Measurements from ENCODE around the gene PTTG1. TPM values are rescaled to one million over a fixed set of nuclear protein-coding genes. Genes with fewer than 3 reads are reported as not detected.

PTTG1 gene
- total RNA-seq, 1 experiment from 2014 or later: 403 TPM

DNA sequence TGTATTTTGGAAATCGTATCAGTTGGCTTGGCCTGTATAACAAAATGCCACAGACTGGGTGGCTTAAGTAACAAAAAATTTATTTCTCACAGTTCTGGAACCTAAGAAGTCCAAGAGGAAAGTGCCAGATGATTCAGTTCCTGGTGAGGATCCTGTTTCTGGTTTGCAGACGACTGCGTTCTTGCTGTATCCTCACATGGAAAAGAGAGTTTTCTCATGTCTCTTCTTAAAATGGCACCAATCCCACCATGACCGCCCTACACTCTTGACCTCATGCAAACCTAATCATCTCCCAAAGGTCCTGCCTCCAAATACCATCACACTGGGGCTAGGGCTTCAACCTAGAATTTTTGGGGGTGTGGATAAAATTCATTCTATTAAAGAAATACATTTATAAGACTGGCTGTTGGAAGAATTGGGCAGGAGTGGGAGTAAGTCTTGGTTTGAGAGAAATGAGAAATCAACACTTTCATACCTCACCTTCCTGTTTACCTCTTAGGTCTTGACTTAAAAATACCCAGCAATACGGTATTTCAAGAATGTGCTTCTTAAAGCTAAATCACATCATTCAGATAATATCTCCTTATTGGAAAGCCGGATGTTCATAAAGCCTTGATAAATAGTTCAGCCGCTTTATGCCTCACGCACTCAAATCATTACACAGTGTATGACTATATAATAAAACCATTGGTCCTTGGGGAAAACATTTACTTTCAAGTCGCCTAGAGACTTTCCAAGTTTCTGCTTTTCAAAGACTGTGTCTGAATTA is 28.7 kb downstream of the PTTG1 start:
- DNase-seq (ENCODE audit: low spot score): no peak
- in situ Hi-C loops (cut with HindIII; ENCODE audit: low sequenced_read_pairs): no loop called here

DNA sequence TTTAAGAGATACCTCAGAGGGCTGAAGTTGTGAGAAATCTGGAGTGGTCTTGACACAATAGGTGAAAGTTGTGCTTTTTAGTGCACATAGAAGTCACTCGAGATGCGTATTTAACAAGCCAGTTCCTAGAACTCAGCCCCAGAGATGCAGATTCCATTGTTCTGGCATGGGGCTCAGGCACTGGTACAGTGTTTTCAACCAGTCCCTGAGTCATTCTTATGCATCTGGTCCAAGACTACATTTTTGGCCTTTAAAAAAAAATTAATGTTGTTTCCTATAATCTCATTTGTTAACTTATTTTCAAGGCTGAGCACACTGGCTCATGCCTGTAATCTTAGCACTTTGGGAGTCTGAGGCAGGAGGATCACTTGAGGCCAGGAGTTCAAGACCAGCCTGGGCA is 29.6 kb downstream of the PTTG1 start:
- in situ Hi-C loops (cut with HindIII; ENCODE audit: low sequenced_read_pairs): no loop called here
- no peak for DNase-seq (ENCODE audit: low spot score)

DNA sequence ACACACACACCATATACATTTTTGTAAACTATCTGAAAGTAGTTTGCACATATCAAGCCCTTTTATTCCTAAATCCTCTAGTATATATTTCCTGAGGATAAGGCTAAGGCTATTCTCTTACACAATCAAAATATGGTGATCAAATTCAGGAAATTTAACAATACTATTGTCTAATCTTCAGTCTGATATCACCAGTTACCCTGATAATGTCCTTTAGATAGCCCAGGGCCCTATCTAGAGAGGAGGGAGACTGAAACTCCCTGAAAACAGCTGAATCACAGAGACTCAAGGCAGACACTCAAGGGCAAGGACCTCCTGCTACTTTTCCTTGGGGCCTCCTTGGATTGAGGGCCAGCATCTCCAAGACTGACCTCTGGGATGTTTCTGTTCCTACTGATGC is 30.4 kb downstream of the PTTG1 start:
- DNase-seq (ENCODE audit: low spot score): no peak
- in situ Hi-C loops (cut with HindIII; ENCODE audit: low sequenced_read_pairs): no loop called here

DNA sequence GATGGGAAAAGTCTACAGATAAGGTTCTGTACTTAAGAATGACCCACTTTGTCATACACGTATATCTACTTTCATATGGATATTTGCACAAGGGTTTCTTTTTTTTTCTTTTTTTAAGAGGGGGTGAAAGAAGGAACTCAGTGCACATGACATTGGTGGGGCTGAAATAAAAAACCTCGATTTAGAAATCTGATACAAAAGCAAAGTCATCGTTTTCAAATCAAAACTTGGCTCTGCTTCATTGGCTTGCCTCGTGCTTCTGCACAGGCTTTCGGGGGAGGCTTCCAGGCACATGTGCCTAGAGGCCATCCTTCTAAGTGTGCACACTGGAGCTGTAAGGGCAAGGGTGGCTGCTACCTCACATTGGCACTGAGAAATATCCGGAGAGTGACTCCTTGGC is 31.1 kb downstream of the PTTG1 start:
- in situ Hi-C loops (cut with HindIII; ENCODE audit: low sequenced_read_pairs): no loop called here
- no peak for DNase-seq (ENCODE audit: low spot score)

DNA sequence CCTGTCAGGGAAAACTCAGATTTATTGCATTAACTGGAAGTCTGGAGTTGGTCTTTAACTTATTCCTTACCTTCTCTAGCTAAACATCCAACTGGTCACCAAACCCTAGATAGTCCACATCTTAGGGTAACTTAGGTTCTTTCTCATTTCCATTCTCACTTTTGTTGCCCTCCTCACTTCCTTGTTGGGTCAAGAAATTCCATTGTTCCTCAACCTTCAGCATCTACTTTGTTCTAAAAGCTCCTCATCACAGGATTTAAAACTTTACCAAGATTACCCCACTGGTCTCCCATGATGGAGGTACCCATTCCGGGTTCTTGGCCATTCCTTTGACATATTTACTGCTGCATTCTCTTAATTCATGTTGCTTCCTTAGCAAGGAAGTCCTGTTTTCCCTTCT is 32.1 kb downstream of the PTTG1 start:
- in situ Hi-C loops (cut with HindIII; ENCODE audit: low sequenced_read_pairs): no loop called here

DNA sequence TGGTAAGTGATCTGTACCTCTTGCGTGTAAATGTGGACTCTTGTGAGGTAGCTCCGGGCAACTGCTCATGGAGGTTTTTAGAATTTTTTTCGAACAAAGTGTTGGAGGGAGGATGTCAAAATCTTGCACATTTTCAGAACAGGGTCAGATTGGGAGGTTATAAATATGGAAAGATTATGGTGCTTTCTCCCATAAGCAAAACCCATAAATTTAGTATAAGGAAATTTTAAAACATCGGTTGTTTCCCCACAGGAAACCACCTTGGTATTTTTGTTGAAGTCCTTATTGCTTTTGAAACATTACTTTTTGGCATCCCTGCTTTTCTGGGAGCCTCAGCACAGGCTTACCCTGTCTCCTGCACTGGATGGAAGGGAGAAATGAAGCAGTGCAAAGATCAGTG is 33.9 kb downstream of the PTTG1 start:
- DNase-seq (ENCODE audit: low spot score): no peak
- in situ Hi-C loops (cut with HindIII; ENCODE audit: low sequenced_read_pairs): no loop called here

More for the DNA sequence above, 32.1 kb downstream of the PTTG1 start:
- DNase-seq (ENCODE audit: low spot score): no peak

DNA sequence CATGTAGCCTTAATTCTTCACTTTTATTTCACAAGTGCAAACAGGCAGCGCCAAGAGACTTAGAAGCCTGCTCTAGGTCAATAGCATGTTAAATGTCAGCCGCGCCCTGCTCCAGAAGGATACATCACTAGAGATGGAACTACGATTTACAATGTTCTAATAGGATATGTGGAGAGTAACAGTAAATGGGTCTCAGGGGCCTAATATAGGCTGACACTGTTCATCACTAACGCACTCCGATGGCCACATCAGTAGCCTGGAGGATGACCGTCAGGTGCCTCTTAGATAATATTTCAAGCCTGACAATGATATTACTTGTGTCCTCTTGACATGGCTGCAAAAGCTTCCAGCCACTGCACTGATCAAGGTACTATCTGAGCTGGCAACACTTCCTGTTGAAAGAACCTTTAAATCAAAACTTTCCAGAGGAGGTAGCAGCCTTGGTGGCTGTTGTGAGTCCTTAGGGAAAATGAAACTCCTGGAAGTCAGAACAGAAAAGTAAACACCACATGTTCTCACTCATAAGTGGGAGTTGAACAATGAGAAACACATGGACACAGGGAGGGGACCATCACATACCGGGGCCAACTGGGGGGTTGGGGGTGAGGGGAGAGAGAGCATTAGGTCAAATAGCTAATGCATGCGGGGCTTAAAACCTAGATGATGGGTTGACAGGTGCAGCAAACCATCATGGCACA is 35.0 kb downstream of the PTTG1 start:
- DNase-seq (ENCODE audit: low spot score): no peak
- in situ Hi-C loops (cut with HindIII; ENCODE audit: low sequenced_read_pairs): no loop called here

DNA sequence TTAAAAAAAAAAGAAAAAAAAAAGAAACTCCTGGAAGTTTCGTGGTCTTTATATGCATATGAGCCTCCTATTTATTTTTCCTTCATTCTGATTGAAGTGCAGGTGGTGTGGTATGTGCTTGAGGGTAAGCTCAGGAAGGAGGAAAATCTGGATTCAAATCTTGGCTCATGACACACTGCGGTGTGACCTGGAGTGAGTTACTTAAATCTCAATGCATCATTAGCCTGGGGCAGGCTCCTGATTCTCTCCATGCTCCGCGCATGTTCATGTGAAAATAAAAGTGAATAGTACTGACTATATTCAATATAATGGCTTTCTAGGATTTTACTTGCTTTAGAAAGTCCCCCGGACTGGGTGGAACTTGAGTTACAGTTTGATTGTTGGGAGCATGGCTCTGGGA is 35.6 kb downstream of the PTTG1 start:
- no peak for DNase-seq (ENCODE audit: low spot score)
- in situ Hi-C loops (cut with HindIII; ENCODE audit: low sequenced_read_pairs): no loop called here

DNA sequence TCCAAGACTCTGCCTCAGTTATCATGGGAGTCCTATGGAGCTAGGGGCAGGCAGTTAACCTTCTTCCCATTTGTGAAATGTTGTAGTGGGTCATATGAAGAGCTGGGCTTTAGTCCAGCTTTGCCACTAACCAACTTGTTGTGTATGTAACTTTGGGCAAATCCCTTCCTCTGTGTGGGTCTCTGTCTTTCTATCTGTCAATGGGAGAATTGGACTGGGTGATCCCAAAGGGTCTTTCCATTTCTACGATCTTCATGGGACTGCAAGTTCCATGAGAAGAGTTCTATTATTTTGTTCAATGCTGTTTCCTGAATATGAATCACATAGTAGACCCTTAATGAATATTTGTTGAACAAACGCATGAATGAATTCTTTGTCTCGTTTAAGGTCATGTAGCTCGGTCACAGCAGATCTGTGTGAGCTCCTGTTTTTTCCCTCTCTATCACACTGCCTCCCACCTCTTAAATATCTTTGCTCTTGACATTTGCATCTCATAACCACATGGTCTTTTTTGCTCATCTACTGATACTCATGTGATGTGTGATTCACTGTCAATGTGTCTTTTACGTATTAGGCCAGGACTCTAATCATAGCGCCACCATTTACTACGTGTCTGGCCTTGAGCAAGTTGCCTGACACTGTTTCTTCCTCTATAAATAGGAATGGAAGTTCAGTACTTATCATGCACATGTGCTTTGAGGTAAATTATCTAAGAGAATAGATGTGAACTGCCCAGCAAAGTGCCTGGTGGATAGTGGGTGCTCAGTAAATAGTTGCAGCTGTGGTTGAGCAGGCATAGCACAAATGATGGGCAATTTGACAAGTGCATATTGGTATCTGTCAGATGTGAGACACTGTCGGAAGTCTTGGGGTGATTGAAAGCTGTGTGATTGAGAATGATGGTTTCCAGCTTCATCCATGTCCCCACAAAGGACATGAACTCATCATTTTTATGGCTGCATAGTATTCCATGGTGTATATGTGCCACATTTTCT is 37.4 kb downstream of the PTTG1 start:
- in situ Hi-C loops (cut with HindIII; ENCODE audit: low sequenced_read_pairs): no loop called here
- no peak for DNase-seq (ENCODE audit: low spot score)

DNA sequence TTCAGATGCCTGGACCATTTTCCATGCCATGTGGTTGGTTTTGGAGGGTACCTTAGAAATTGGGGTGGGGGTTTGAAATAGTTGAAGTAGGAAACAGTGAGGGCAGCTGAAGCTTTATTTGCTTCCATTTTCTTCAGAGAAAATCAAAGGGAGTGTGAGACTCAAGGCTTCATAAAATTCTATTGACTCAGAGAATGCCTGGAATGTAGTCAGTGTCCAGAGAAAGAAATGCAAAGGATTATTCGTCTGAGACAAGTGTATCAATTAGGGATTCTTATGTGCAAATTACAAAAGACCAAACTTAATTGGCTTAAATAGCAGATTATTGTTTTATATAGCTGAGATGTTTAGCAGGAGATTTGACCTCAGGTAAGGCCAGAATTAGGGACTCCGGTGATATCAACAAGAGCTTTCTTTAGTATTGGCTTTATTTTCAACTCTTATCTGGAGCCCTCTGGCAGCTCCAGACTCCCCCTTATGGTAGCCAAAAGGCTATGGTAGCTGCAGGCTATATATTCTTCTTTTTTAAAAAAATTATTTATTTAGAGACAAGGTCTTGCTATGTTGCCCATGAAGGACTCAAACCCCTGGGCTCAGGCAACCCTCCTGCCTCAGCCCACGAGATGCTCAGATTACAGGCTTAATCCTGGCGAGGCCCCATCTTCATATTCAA is 38.9 kb downstream of the PTTG1 start:
- in situ Hi-C loops (cut with HindIII; ENCODE audit: low sequenced_read_pairs): no loop called here
- DNase-seq (ENCODE audit: low spot score): no peak

DNA sequence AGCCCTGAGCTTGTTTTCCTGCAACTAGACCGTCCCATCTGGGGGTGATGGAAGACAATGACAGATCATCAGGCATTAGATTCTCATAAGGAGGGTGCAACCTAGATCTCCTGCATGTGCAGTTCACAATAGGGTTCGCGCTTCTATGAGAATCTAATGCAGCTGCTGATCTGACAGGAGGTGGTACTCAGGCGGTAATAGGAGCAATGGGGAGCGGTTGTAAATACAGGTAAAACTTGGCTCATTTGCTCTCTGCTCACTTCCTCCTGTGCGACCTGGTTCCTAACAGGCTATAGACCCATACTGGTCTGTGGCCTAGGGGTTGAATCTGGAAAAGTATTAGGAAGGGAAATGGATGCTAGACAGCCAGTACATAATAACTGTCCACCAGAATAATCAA is 39.7 kb downstream of the PTTG1 start:
- in situ Hi-C loops (cut with HindIII; ENCODE audit: low sequenced_read_pairs): no loop called here
- no peak for DNase-seq (ENCODE audit: low spot score)

DNA sequence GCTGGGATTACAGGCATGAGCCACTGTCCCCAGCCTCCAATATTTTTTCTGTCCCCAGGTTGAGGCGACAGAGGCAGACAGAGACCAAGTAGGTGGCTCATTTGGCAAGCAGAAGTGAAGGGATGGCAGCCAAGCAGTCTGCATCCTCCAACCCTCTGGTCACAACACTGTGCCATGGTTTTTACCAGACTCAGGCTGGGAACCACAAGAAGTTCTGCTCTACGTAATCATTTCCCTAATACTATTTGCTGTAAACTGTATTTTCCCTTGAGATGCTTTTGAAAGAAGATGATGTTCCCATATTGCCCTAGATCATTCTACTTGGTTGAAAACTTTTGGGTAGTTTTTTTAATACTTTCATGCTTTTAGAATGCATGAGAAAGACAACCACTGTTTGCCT is 40.5 kb downstream of the PTTG1 start:
- peak; percentile 30 for DNase-seq (ENCODE audit: low spot score)
- in situ Hi-C loops (cut with HindIII; ENCODE audit: low sequenced_read_pairs): no loop called here

DNA sequence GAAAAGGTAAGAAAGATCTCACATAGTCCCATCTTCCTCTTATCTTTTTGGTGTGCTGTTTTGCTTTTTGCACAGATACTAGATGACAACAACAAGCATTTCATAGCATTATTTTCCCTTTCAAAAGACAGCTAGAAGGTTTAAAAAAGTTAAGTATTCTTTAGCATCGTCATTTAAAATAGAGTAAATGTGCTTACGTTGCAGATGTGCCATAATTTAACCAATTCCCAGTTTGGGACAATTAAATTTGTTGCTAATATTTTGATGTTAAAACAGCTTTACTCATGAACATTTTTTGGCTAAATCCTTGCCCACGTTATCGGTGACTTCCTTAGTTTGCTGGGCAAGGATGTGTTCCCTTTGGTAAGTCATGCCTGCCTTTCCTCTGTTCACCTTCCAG is 41.6 kb downstream of the PTTG1 start:
- DNase-seq (ENCODE audit: low spot score): no peak
- in situ Hi-C loops (cut with HindIII; ENCODE audit: low sequenced_read_pairs): no loop called here

DNA sequence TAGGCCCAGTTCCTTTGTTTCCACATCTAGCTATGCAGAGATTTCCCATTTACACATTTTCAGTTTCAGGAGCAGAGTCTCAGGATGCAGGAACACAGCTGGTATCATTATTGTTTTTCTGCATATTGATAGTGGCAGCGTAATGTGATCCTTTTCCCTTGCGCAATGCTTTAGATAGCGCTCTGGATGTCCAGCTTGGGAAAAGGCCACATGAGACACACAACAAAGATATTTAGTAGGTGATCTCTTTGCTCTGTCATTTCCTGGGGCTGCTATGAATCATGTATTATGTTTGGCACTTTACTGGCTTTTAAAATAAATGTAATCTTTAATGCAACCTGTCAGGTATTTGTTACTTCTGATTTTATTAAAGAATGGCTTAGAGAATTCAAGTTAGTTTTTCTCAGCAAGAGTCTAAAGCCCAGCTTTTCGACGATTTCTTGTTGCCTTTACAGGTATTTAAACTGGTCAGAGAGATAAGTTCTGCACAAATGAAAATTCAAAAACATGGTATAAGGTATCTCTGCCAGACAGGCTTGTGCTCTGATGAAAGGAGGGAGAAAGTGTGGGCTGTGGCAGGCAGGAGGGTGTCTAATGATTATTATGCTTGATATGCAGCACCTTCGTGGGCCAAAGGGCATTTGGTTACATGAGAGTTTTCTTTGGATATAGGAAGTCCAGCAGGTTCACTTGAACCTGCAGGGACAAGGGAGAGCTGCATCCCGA is 42.2 kb downstream of the PTTG1 start:
- no peak for DNase-seq (ENCODE audit: low spot score)
- in situ Hi-C loops (cut with HindIII; ENCODE audit: low sequenced_read_pairs): no loop called here

DNA sequence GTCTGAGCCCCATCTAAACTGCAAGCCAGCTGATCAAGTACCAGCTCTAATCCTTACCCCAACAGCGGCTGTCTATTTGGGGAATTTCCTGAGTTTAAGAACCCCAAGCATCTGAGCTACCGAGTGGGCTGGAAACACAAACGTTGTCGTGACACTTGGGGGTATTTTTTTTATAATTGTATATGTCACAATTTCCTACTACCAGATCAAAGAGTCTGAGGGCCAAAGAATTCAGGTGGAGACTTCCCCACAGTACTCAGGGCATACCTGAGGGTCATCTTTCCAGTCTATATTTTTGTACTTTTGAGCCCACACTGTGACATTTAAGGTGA is 42.8 kb downstream of the PTTG1 start:
- DNase-seq (ENCODE audit: low spot score): no peak
- in situ Hi-C loops (cut with HindIII; ENCODE audit: low sequenced_read_pairs): no loop called here

DNA sequence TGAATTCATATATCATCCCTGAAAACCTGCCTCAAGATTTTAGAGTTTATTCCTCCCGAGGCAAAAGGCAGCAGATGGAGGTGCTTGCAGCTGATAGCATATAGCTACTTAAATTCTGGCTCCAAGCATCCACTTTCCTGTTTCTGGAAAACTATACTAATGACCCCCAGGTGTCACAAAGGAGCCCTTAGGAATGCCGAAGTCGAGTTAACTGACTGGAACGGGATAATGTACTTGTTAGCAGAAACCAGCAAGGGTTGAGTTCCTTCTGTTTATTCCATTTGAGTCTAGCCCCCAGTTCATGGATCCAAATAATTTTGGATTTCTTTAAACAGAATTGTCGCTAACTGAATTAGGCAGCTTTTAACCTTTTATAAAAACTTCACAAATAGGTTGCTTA is 44.5 kb downstream of the PTTG1 start:
- no peak for DNase-seq (ENCODE audit: low spot score)
- in situ Hi-C loops (cut with HindIII; ENCODE audit: low sequenced_read_pairs): no loop called here

DNA sequence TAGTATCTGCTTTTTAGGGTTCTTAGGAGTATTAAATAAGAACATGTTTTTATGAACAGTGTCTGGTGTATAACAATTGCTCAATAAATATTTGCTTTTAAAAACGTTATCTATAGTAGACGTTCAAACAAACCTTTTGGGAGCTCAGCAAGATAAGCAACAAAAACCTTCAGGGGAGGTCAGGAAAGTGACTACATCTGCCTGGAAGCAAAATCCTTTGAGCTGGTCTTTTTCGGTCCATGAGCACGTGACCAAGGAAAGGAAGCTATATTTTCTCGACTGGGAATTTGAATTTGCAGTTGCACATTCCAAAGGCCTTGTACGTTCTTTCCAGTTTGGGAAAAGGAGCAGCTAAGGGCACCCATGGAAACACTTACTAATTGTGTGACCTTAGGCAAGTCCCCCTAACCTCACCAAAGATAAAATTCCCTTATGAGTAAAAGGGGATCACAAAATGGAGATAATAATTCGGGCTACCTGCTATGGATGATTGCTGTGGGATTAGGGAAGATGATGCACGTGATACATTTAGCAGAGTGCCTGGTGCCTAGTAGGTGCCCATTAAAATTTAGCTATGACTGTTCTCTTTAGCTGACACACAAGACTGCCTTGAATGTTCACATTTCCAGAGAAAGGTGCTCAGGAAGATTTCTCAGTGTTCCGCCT is 45.4 kb downstream of the PTTG1 start:
- in situ Hi-C loops (cut with HindIII; ENCODE audit: low sequenced_read_pairs): no loop called here
- DNase-seq (ENCODE audit: low spot score): no peak

All from G401 (cell line).